ENCODE measurements around the gene UGT1A4.

The UGT1A4 gene

GRCh38 chr2:233819884-233820773 lies 101.6 kb downstream of the UGT1A4 start:
- TF ChIP-seq CTCF (IDR thresholded peaks at IDR 0.05; ENCODE audit: extremely low read depth, missing control alignments): no peak
- no peak for DNase-seq (ENCODE audit: low spot score)

GRCh38 chr2:233820774-233821105 lies 102.2 kb downstream of the UGT1A4 start:
- no peak for DNase-seq (ENCODE audit: low spot score)
- no peak for TF ChIP-seq CTCF (IDR thresholded peaks at IDR 0.05; ENCODE audit: extremely low read depth, missing control alignments)

GRCh38 chr2:233821196-233821595 lies 102.7 kb downstream of the UGT1A4 start:
- DNase-seq (ENCODE audit: low spot score): no peak
- no peak for TF ChIP-seq CTCF (IDR thresholded peaks at IDR 0.05; ENCODE audit: extremely low read depth, missing control alignments)

GRCh38 chr2:233821709-233822100 lies 103.2 kb downstream of the UGT1A4 start:
- TF ChIP-seq CTCF (IDR thresholded peaks at IDR 0.05; ENCODE audit: extremely low read depth, missing control alignments): no peak
- no peak for DNase-seq (ENCODE audit: low spot score)

GRCh38 chr2:233822101-233822771 lies 103.7 kb downstream of the UGT1A4 start:
- DNase-seq (ENCODE audit: low spot score): no peak
- no peak for TF ChIP-seq CTCF (IDR thresholded peaks at IDR 0.05; ENCODE audit: extremely low read depth, missing control alignments)

Measured in GM20000 (cell line).